ENCODE results near the gene PRRC1. TPM values are rescaled to one million over a fixed set of nuclear protein-coding genes. Genes with fewer than 3 reads are reported as not detected.

The PRRC1 gene
- total and polyA plus RNA-seq, 2 experiments from 2014 or later: 53.9 to 105 TPM

GRCh38 chr5:127486471-127486870 lies 31.0 kb upstream of the PRRC1 start:
- WGBS (ENCODE audit: low lambda C conversion rate, missing lambda C conversion rate): 92% methylated on average over 4 of the region's 4 CpGs

GRCh38 chr5:127492854-127493738 lies 24.3 kb upstream of the PRRC1 start:
- Histone ChIP-seq H3K9me2 (replicated peaks; ENCODE audit: insufficient read depth) (no peaks in the 10 kb centered on the region), H2AFZ (no peak overlapping the region), H3K27ac (no peak overlapping the region), H3K36me3 (replicated peaks; ENCODE audit: insufficient read depth, low read depth) (no peaks in the 10 kb centered on the region), H3K9me3 (ENCODE audit: low read depth) (no peaks in the 10 kb centered on the region), H3K4me2 (no peak overlapping the region), H4K20me1 (ENCODE audit: insufficient read depth, poor library complexity, severe bottlenecking) (no peaks in the 10 kb centered on the region), H3K79me2 (no peaks in the 10 kb centered on the region), H3K27me3 (peaks cover 9% of the 10 kb centered on the region), H3K4me1 (ENCODE audit: insufficient read depth) (no peaks in the 10 kb centered on the region), H3K4me3 (no peak overlapping the region)
- DNase-seq (ENCODE audit: low spot score): peak; percentile 59
- TF ChIP-seq EZH2 (IDR thresholded peaks at IDR 0.05; ENCODE audit: borderline replicate concordance): no peak
- peak; percentile 100 for TF ChIP-seq CTCF (IDR thresholded peaks at IDR 0.05; ENCODE audit: poor library complexity)
- WGBS (ENCODE audit: low lambda C conversion rate, missing lambda C conversion rate): 85% methylated on average over 3 of the region's 3 CpGs

More at GRCh38 chr5:127486471-127486870, 31.0 kb upstream of the PRRC1 start:
- Histone ChIP-seq H3K4me3 (no peak overlapping the region), H2AFZ (no peak overlapping the region), H3K79me2 (no peaks in the 10 kb centered on the region), H3K36me3 (replicated peaks; ENCODE audit: insufficient read depth, low read depth) (no peaks in the 10 kb centered on the region), H3K4me1 (ENCODE audit: insufficient read depth) (no peaks in the 10 kb centered on the region), H3K9me2 (replicated peaks; ENCODE audit: insufficient read depth) (no peaks in the 10 kb centered on the region), H3K4me2 (no peak overlapping the region), H3K9me3 (ENCODE audit: low read depth) (no peaks in the 10 kb centered on the region), H4K20me1 (ENCODE audit: insufficient read depth, poor library complexity, severe bottlenecking) (no peaks in the 10 kb centered on the region), H3K27ac (no peak overlapping the region), H3K27me3 (peaks cover under 1% of the 10 kb centered on the region)
- no peak for DNase-seq (ENCODE audit: low spot score)
- no peak for TF ChIP-seq EZH2 (IDR thresholded peaks at IDR 0.05; ENCODE audit: borderline replicate concordance)
- TF ChIP-seq CTCF (IDR thresholded peaks at IDR 0.05; ENCODE audit: poor library complexity): no peak
- TF ChIP-seq EZH2phosphoT487 (IDR thresholded peaks at IDR 0.05; ENCODE audit: low read depth, severe bottlenecking, unreplicated experiment): no peak

DNA sequence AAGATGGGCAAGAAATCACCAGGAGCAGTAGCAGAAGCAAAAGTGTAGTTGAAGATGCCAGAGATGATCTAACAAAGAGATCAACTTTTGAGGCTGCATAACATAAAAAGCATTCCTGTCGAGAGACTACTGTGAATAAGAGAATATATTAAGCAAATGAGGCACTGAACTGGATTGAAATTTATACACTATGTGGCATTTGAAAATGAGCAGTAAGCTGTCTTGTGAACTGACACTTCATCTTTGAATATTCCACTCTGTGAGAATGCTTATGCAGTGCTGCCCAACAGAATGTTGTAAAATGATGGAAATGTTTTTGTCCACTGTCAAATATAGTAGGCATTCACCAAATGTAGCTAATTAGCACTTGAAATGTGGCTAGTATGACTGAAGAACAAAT lies 18.9 kb upstream of the PRRC1 start:
- no peaks in the 10 kb centered on the region for H3K9me2 ChIP-seq (replicated peaks; ENCODE audit: insufficient read depth)
- H3K4me1 ChIP-seq (ENCODE audit: insufficient read depth): no peaks in the 10 kb centered on the region
- H3K36me3 ChIP-seq (replicated peaks; ENCODE audit: insufficient read depth, low read depth): no peaks in the 10 kb centered on the region
- H3K27me3 ChIP-seq: peaks cover 11% of the 10 kb centered on the region
- H4K20me1 ChIP-seq (ENCODE audit: insufficient read depth, poor library complexity, severe bottlenecking): no peaks in the 10 kb centered on the region
- no peaks in the 10 kb centered on the region for H3K9me3 ChIP-seq (ENCODE audit: low read depth)
- 68% methylated on average over 1 of the region's 1 CpG for WGBS (ENCODE audit: low lambda C conversion rate, missing lambda C conversion rate)
- no peaks in the 10 kb centered on the region for H3K79me2 ChIP-seq
- DNase-seq (ENCODE audit: low spot score): no peak
- no peak overlapping the region for H3K4me2 ChIP-seq
- no peak overlapping the region for H3K4me3 ChIP-seq
- H3K27ac ChIP-seq: no peak overlapping the region
- no peak for TF ChIP-seq EZH2phosphoT487 (IDR thresholded peaks at IDR 0.05; ENCODE audit: low read depth, severe bottlenecking, unreplicated experiment)
- TF ChIP-seq EZH2 (IDR thresholded peaks at IDR 0.05; ENCODE audit: borderline replicate concordance): no peak
- no peak for TF ChIP-seq CTCF (IDR thresholded peaks at IDR 0.05; ENCODE audit: poor library complexity)
- H2AFZ ChIP-seq: no peak overlapping the region

All from hepatocyte (in vitro differentiated cells).